ENCODE measurements around the gene KAZN.

DNA sequence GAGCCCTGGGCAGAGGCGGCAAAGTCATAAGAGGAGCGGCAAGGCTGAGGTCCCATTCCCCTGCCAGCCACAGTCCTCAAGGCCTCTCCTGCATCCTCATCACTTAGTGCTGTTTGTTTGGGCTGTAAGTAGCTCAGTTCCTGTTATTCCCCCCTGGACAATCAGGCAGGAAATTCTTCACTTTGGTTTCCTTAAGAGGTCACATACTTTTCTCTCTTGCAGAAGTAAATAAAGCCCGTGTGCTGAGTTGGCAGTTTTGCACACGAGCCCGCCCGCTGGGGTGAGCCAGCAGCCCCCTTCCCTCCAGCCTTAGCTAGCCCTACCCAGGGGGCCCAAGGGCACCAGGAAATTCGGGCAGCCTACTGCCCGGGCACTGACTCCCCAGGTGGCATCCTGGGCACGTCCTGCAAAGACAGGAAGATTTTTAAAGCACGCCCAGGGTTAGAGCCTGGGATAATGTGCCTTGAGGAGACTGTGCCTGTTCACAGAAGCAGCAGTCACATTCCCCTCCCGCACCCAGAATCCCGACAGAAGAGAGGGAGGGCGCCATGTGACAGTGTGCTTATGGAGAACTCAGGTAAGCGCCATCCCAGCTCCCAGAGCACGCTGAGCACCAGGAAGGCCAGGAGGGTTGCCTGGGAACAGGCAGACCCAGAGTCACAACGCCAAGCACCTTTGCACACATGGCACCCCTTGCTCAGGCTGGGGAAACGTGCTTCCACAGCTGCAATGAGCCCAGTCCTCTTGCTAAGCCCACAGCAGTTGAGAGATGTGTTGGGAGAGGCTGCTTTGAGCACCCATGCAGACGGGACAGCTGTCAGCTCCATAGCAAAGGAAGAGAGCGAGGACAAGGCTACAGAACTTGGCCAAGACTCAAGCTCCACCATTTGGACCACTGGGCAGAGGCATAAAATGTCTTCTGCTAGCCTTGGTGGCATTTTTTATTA lies 410.6 kb downstream of the KAZN start:
- TF ChIP-seq, protein P1, sequence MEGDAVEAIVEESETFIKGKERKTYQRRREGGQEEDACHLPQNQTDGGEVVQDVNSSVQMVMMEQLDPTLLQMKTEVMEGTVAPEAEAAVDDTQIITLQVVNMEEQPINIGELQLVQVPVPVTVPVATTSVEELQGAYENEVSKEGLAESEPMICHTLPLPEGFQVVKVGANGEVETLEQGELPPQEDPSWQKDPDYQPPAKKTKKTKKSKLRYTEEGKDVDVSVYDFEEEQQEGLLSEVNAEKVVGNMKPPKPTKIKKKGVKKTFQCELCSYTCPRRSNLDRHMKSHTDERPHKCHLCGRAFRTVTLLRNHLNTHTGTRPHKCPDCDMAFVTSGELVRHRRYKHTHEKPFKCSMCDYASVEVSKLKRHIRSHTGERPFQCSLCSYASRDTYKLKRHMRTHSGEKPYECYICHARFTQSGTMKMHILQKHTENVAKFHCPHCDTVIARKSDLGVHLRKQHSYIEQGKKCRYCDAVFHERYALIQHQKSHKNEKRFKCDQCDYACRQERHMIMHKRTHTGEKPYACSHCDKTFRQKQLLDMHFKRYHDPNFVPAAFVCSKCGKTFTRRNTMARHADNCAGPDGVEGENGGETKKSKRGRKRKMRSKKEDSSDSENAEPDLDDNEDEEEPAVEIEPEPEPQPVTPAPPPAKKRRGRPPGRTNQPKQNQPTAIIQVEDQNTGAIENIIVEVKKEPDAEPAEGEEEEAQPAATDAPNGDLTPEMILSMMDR (IDR thresholded peaks at IDR 0.05; ENCODE audit: poor library complexity), result no peak
- TF ChIP-seq EZH2 (IDR thresholded peaks at IDR 0.05; ENCODE audit: borderline replicate concordance), result no peak
